ENCODE data around the gene PARP12.

PARP12 gene

GRCh38 chr7:140059273-140060242 lies 3.2 kb downstream of the PARP12 start:
- peak; percentile 66 for DNase-seq (ENCODE audit: low spot score)

DNA sequence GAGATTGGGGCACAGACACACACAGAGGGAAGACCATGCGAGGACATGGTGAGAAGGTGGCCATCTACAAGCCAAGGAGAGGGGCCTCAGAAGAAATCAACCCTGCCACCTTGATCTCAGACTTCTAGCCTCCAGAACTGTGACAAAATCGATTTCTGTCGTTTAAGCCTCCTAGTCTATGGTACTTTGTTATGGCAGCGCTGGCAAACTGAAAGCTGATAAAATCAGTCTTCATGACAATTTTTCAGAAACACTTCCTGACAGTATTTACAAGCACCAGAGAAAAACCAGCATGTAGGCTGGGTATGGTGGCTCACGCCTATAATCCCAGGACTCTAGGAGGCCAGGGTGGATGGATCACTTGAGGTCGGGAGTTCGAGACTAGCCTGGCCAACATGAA lies 4.2 kb downstream of the PARP12 start:
- DNase-seq (ENCODE audit: low spot score): no peak

- no peak for DNase-seq (ENCODE audit: low spot score)
These were observed 5.6 kb downstream of the PARP12 start for GRCh38 chr7:140057143-140057535.

DNA sequence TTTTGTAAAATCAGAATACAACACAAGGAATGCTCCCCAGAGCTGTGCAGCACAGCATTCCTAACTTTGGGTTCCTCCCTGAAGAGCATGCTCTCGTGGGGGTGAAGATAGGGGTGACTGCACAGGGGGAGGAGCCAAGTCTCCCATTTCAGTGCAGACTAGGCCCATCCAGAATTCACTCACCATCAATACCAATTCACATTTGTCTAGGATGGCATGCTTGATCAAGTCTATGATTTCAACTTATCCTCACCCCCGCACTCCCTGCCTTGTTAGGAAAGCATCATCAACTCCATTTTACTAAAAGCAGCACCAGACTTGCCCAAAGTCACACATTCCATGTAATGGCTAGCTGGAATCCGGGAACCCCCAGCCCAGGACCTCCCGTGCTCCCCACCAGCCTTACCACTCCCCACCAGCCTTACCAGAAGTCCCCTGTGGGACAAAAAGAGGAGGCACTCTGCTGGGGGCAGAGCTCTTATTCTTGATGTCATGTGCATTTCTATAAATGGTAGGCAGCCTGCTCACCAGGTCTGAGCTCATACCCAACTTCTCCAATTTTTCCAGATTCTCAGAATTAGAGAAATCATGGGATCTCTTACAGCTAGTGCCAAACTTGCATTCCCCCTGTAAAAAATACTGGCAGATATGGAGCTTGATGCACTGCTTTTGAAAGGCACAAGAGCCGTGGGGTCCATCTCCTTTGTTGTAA lies 6.2 kb downstream of the PARP12 start:
- no peak for DNase-seq (ENCODE audit: low spot score)

DNA sequence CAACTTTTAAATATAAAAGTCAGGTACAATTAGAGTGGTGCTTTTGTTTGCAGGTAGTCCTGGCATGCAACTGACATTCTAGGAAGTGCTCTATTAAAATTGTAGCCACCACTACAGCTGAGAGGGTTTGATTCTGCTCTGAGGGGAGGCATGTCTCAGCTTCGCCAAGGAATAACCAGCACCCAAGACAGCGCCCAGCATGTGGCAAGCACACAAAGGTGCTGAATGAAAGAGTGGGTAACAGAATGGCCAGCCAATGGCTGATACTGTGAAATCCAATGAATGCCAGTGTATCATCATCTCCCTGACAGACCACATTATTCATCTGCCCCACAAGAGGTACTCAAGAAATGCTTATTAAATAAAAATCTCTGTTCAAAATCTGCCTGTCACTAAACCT lies 6.9 kb downstream of the PARP12 start:
- DNase-seq (ENCODE audit: low spot score): no peak

DNA sequence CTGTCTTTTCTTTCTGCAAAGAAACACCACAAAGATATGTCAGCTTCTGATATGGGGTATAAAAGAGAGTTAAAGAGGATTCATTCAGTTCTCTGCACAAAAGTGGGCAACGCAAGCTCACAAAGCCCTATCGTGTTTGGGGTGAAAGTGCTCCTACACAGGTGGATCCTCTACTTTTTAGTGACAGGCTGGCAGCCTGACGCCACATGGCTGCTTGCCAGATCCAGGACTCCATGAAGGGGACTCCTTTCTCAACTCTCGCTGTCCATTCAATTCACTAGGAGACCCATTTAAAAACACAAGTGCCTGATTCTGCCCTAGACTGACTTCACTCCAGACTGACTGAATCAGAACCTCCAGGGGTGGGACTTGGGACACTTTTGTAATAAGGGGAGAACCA lies 8.0 kb downstream of the PARP12 start:
- no peak for DNase-seq (ENCODE audit: low spot score)

GRCh38 chr7:140053812-140054539 lies 8.8 kb downstream of the PARP12 start:
- no peak for DNase-seq (ENCODE audit: low spot score)

DNA sequence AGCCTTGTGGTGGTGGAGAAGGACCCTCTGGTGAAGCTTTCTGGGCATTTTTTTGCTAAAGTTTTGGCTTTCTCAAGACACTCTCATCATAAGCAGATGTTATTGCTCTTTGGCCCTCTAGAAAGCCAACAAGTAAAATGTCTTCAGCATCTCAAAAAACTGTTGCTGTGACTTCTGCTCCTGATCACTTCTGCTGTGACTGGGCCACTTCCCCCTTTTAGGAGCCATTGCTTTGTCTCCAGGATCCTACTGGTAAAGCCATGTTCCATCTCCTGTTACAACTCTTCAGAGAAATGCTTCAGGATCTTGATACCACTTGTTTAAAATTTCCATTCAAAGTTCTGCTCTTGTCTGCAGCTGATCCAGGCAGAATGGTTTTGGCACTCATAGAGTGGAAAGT lies 10.9 kb downstream of the PARP12 start:
- DNase-seq (ENCODE audit: low spot score): no peak

- no peak for DNase-seq (ENCODE audit: low spot score)
These were observed 12.7 kb downstream of the PARP12 start for GRCh38 chr7:140050100-140050499.

- no peak for DNase-seq (ENCODE audit: low spot score)
These were observed 13.3 kb downstream of the PARP12 start for GRCh38 chr7:140049339-140050024.

GRCh38 chr7:140048989-140049338 lies 13.8 kb downstream of the PARP12 start:
- DNase-seq (ENCODE audit: low spot score): no peak

DNA sequence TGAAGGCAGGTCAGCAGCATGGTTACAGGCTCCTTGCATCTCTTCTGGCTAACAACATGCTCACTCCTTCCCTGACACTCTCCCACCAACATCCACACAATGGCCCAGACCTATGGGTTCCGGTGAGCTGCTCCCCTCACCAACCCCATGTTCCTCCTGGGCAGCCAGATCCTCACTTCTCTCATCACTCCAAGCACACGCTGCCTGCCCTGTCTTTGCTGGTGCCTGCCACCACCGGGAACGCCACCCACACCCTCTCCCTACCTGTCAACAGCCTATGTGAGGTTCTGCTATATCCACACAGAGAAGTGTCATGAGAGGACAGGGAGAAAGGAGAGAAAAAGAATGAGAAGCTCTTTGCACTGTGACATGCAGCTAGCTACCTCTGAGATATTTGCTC lies 14.6 kb downstream of the PARP12 start:
- no peak for DNase-seq (ENCODE audit: low spot score)

GRCh38 chr7:140047197-140047596 lies 15.6 kb downstream of the PARP12 start:
- DNase-seq (ENCODE audit: low spot score): no peak

DNA sequence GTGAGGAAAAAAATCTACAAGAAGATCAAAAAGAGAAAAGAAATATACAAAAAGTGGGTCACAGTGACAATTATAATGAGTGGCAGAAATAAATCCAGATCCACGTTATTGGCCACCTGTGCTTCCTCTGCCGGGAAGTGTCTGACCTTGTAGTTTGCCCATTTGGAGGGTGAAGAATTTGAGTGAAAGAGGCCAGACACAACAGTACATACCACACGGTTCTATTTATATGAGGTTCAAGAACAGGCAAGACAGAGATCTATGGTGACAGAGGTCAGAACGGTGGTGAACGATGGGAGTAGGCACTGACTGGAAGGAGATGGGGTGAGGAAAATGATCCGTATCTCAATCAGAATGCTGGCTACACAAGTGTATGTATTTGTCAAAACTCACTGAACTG lies 17.1 kb downstream of the PARP12 start:
- no peak for DNase-seq (ENCODE audit: low spot score)

DNA sequence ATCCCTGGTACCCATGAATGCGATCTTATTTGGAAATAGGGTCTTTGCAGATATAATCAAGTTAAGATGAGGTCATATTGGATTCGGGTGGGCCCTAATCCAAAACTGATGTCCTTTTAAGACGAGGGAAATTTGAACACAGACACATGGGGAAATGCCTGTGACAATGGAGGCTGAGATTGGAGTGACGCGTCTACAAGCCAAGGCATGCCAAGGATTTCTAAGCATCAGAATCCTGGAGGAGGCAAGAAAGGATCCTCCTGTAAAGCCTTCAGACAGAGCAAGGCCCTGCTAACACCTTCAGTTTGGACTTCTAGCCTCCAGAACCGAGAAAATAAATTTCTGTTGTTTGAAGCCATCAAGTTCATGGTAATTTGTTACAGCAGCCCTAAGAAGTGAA lies 18.5 kb downstream of the PARP12 start:
- no peak for DNase-seq (ENCODE audit: low spot score)

DNA sequence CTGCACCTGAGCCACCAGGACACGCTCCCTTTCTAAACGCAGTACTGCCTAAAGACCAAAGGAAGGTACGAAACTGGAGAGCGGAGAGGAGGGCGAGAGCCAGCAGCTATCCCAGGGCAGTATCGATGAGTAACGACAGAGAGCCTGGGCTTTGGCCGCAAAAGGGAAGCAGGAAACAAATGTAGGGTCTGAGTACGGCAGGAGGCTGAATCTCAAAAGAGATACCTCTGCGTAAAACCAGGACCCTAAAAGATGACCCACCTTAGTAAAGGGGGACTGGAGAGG lies 20.4 kb downstream of the PARP12 start:
- DNase-seq (ENCODE audit: low spot score): no peak

GRCh38 chr7:140041659-140042385 lies 20.9 kb downstream of the PARP12 start:
- no peak for DNase-seq (ENCODE audit: low spot score)

- no peak for DNase-seq (ENCODE audit: low spot score)
These were observed 22.9 kb downstream of the PARP12 start for GRCh38 chr7:140039896-140040295.

GRCh38 chr7:140039066-140039465 lies 23.7 kb downstream of the PARP12 start:
- no peak for DNase-seq (ENCODE audit: low spot score)

DNA sequence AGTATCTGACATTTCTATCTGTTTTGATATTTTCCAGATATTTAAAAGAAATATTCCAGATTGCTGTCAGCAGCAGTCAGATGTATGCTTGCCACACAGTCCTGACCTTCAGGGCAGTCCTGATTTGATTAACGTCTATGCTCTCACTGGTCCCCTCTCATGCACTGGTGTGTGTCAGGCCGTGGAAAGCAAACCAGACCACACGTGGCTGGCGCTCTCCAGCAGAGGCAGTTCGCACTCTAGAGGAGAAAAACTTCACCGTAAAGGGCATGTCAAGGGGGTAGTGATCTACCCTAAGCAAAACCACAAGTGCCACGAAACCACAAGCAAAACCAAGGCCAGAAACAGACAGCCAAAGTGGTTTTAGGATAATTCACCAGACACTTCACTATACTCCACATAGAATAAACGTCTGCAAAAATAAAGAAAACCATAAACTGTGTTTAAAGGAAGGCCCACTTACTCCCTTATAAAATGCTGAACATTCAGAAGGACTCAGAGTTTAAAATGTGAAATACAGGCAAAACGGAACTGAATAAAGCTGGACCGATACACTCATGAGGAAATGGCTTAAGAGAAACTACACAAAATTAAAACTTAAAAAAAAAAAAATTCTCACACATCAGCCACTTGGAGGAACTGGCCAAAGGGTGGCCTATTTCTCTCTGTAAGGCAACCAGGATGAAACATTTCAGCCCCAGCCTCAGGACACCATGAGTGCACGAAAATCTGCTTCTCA lies 26.4 kb downstream of the PARP12 start:
- no peak for DNase-seq (ENCODE audit: low spot score)

Data from AG20443 (cell line).